ENCODE data around the gene SPAG6.

The SPAG6 gene

GRCh38 chr10:22322641-22323160, 22.6 kb upstream of the SPAG6 start:
- no peak for DNase-seq

GRCh38 chr10:22323538-22324305, 21.6 kb upstream of the SPAG6 start:
- DNase-seq: no peak

- no peak for DNase-seq
Observed at GRCh38 chr10:22324413-22324812, 20.9 kb upstream of the SPAG6 start.

- no peak for DNase-seq
Observed at GRCh38 chr10:22324893-22325271, 20.4 kb upstream of the SPAG6 start.

- peak; percentile 64 for DNase-seq
Observed at GRCh38 chr10:22325272-22326144, 19.8 kb upstream of the SPAG6 start.

- DNase-seq: no peak
Observed at GRCh38 chr10:22326145-22326702, 19.1 kb upstream of the SPAG6 start.

GRCh38 chr10:22329150-22329549, 16.1 kb upstream of the SPAG6 start:
- DNase-seq: no peak

- DNase-seq: no peak
Observed at GRCh38 chr10:22332116-22332692, 13.1 kb upstream of the SPAG6 start.

GRCh38 chr10:22333167-22333974, 11.9 kb upstream of the SPAG6 start:
- peak; percentile 64 for DNase-seq

- no peak for DNase-seq
Observed at GRCh38 chr10:22333975-22334282, 11.4 kb upstream of the SPAG6 start.

GRCh38 chr10:22334414-22335172, 10.7 kb upstream of the SPAG6 start:
- no peak for DNase-seq

GRCh38 chr10:22335173-22335933, 9.9 kb upstream of the SPAG6 start:
- peak; percentile 77 for DNase-seq

GRCh38 chr10:22338185-22338900, 7.0 kb upstream of the SPAG6 start:
- DNase-seq: no peak

- DNase-seq: peak; percentile 63
Observed at GRCh38 chr10:22338931-22339330, 6.4 kb upstream of the SPAG6 start.

GRCh38 chr10:22339761-22340328, 5.5 kb upstream of the SPAG6 start:
- no peak for DNase-seq

GRCh38 chr10:22340329-22341189, 4.7 kb upstream of the SPAG6 start:
- DNase-seq: peak; percentile 77

GRCh38 chr10:22341190-22341925, 3.9 kb upstream of the SPAG6 start:
- no peak for DNase-seq

GRCh38 chr10:22341926-22342196, 3.4 kb upstream of the SPAG6 start:
- no peak for DNase-seq
